Stimulated activated naive CD4-positive, alpha-beta T cell treated with Interleukin-2 at 50 U/mL for 16 hours (primary cell): ENCODE measurements around the gene CCL17.
"Not testable (repeated sequence)": the region's sequence is repeated elsewhere in the genome, so short reads cannot be mapped to it uniquely, and the experiment has no call there.

Source experiments
- DNase-seq: peaks from one replicate; lab custom pipeline; 2025; lab: John Stamatoyannopoulos, UW

The CCL17 gene

DNA sequence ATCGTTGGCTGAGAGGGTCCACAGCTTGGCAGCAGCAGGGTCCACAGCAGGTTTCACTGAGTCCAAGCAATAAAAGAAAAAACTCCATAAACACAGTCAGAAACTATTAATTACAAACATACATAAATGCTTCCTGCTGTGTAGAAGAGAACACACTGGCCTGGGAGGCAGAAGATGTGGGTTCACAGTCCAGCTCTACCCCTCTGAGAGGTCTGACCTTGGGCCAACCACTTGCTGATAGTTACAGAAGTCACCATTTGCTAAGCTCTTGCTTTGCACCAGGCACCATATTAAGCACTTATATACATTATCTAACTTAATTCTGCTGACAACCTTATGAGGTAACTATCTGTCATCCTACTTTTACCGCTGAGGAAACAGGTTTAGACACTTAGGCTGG is 27.9 kb downstream of the CCL17 start:
- no peak for DNase-seq

DNA sequence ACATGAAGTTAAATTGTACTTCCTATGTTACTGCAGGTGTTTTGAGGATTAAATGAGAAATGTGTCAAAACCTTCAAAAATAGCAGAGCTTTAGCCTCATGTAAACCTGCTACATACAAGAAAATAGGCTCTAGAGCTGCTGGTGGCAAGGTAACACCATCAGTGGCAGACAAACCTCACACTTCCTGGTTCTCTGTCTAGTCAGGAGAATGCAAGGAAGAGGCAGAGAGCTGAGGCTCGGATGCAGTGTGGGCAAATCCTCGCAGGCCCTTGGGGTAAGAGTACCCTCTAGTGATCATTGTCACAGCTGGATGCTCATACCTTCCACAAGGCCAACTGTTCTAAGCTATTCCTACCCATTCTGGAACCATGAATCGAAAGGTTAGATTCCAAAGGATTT is 28.4 kb downstream of the CCL17 start:
- no peak for DNase-seq

DNA sequence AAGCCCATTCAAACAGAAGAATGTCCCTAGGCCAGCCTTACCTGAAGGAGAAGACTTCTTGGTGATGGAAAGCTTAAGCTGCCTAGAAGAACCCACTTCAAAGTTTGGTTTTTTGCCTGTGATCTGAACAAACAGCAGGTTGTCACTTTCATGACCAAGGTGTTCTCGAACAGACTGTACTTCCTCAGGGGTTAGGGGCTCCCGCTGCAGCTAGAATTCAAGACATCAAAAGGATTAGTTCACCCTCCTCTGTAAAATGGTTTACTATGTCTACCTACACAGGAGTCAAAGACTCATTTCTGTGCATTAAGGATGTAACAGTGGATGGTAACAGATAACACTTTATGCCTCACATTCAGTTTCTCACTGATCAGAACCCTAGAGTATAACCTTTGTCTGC is 29.4 kb downstream of the CCL17 start:
- DNase-seq: no peak

DNA sequence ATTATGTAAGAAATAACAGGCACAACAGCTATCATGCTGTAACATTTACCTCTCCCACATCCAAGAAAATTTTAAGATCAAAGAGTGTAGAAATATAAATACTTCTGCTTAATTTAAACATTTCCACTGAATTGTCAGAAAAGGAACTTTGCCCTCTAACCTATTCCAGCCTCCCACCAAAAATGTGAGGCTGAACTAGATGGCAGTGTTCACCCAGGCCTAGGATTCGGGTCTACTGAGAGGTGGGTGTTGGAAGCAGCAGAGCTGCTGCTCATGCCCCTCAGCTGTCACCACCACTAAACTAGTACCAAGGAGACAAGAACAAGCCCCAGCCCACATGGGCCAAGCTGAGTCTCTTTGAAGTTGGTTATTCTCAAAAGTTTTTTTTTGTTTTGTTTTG is 31.3 kb downstream of the CCL17 start:
- no peak for DNase-seq

DNA sequence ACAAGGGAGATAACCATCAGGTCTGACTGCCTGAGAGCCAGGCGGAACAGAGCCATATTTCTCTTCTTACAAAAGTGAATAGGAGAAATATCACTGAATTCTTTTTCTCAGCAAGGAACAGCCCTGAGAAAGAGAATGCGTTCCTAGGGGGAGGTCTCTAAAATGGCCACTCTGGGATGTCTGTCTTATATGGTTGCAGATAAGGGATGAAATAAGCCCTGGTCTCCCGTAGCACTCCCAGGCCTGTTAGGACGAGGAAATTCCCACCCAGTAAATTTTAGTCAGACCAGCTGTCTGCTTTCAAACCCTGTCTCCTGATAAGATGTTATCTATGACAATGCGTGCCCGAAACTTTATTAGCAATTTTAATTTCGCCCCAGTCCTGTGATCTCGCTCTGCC is 35.4 kb downstream of the CCL17 start:
- DNase-seq: not testable (repeated sequence)

DNA sequence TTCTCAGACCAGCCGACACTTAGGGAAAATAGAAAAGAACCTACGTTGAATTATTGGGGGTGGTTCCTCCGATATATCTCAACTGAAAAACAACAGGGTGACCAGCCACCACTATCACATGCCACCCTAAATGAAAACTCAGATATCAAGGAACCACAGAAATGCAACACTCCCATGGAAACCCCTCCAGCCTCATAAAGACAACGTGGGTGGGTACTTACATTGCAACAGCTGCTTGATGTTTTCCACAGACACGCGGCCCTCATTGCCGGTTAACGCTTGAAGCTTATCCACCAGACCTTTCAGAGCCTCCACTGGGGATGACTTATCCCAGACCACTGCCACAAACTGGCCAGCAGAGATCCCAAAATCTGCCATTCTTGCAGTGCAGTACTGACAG is 36.0 kb downstream of the CCL17 start:
- DNase-seq: not testable (repeated sequence)

DNA sequence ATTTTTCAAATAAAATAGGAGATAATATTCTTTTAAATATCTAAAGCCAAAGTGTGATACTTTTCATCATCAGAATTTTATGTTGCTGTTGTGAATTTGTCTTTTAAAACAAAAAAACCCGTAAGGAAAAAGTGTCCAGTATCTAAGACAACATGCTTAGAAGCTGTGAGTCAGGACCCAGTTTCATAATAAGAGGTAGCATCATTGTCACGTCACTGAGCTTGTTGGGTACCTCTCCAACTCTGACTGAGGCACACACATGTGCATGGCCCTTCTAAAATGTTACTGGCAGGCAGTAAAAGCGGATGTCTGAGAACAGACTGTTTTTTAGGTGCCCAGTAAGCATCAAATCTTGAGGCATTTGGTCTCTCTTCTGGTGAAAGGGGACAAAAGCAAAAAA is 40.1 kb downstream of the CCL17 start:
- no peak for DNase-seq

DNA sequence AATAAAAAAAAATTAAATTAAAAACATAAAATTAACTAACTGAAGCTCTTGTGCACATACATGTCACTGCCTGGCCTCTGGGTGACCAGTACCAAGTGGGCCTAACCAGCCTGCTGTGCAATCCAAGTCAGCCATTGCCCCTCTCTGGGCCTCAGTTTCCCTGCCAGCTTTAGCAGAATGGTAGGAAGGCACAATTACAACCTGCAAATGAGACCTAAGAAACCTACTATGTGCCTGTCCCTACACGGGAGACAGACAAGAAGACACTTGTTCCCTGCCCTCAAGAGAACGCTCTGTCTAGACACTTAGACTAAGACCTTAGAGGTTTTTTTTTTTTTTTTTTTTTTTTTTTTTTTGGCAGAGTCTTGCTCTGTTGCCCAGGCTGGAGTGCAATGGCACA is 40.9 kb downstream of the CCL17 start:
- no peak for DNase-seq

DNA sequence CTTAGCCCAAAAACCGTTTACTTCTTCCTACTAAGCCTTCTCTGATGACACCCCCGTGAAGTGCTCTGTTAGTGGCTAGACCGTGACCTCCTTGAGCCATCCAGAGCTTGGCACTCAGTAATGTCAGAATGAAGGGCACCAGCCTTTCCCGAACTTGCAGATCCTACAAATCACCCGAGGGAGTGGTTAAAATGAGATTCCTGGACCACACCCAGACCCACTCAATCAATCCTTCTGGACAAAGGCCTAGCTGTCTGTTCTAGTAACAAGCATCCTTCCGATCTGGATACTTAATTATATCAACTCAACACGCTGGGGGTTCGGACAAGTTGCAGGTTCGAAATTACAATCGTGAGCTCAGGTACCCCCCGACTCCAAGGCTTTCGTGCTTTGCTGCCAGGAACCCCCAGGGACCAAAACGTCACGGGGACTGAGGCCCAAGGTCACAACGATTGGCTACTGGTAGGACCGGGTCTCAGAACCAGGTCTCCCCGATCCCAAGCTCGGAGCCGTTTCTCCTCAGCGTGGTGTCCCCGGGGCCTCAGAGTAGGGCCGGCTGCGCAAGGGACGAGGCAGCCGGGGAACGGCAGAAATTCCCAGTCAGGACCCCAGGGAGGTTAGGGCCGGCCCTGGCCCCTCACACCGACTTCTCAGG is 42.1 kb downstream of the CCL17 start:
- no peak for DNase-seq

DNA sequence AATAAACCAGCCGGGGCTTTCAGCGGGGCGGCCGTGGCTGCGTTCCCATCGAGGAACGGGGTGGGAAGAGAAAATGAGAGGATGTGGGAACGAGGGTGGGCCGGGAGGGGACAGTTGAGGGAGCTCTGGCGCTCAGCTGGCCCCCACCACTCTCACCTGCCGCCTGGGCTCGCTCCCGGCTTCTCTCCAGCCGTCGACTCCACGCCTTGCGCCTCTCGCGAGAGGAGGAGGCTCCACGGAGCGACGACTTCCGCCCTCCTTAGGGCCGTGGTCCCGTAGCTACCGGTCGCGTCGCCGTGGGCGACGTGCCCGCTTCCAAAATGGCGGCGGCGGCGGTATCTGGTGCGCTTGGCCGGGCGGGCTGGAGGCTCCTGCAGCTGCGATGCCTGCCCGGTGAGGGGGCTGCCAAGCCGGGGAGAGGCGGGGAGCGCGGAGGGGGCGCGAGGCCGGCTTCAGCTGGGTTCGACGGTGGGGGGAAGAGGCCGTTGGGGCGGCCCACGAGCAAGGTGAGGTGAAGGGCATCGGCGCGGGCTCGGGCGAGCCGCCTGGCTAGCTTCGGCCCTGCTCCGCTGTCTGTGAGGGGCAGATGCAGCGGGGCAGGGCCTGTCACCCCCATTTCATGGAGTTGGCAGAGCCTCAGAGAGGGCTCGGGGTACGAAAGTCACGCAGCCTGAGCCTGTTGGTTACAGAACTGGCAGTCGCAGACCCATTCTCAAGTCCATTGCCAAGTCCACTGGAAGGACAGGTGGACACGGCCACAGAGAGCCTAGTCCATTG is 42.8 kb downstream of the CCL17 start, which contains the start of the genes CIAPIN1 and COQ9:
TSS of gene CIAPIN1 (minus strand) at position 200 of the 777 bp plus-strand sequence. CDS start 6,457 bp downstream, outside the sequence.
TSS of gene COQ9 (plus strand) at position 294 of the 777 bp plus-strand sequence. CDS start at position 321, 27 bp downstream.
- DNase-seq: peak; percentile 88

DNA sequence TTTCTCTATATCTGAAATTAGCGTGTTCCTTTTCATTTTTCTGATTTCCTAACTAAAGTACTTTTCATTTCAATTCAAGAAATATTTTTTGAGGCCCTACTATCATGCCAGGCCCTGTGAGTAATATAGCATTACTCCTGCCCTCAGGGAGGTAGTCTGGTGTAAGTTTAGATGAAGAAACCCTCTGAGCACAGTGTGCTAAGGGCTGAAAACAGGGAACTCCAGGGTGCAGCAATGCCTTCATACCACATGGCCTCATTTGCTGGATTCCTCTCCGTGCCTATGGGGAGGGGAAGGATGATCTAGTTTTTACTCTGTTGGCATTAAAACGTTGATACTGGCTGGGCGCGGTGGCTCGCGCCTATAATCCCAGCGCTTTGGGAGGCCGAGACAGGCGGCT is 47.5 kb downstream of the CCL17 start:
- no peak for DNase-seq

DNA sequence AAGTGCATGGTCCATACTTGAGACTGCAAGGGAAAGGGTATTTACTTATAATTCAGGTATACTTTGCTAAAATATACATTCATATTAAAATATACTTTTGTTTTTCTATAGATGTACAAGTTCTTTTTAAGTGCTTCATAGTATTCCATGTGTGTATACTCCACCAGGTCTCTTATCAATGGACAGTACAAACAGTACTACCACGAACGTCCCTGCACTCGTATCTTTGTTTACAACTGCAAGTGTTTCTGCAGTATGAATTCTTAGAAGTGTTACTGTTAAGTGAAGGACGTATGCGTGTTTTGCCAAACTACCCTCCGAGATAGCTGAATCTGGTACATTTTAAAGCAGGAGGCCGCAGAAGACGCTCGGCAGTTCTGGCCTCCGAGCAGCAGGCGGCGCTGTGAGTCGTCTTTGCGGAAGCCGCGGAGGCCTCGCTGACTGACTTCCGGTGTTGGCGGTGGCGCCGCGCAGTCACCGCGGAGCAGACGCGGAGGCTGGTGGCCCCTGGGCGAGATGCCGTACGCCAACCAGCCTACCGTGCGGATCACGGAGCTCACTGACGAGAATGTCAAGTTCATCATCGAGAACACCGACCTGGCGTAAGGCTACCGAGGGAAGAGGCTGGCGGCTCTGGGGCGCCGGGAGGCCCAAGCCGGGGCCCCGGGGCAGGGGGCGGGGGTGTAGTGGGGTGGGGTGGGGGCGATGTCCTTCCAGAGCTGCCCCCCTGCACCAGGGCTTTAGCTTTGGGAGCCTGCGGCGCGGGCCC is 57.8 kb downstream of the CCL17 start, which contains the start of gene POLR2C:
TSS of gene POLR2C (plus strand) at position 471 of the 769 bp plus-strand sequence. CDS start at position 517, 46 bp downstream.
- DNase-seq: peak; percentile 90

DNA sequence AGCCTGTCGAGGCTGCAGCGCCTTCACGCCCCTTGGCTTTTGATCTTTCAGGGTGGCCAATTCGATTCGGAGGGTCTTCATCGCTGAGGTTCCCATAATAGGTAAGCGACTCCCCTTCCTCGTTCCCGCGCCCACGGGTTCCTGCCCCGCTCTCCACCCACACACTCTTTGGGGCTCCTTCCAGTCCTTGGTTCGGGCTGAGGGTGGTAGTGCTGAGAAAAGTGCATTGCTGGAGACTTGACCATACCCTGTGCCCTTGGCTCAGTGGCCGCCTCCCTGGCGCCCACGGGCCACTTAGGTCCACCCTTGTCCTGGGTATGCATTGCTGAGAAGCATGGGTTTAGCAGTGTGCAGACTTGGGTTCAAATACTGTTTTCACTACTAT is 58.4 kb downstream of the CCL17 start:
- no peak for DNase-seq

DNA sequence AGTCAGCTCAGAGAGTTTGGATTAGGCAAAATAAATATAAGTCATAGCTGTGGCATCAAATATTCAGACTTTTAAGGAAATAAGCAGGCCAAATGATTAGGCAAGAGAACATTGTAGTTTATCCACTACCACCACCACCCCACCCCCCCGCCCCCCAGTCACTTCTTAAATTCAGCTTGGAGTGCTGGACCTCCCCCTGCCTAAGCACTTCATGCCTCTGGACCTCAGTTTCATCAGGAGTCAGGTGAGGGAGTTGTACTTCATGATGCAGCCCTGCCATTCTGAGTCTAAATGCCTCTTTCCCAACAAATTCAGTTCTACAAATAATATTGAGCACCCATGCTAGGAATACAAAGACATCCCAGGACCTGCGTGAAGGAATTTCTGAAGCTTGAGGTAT is 60.0 kb downstream of the CCL17 start:
- no peak for DNase-seq
